Activated naive CD8-positive, alpha-beta T cell treated with anti-CD3 and anti-CD28 coated beads for 36 hours (primary cell): Measurements from ENCODE around the gene SCFD2. TPM values are rescaled to one million over a fixed set of nuclear protein-coding genes. Genes with fewer than 3 reads are reported as not detected.
"Not testable (repeated sequence)": the region's sequence is repeated elsewhere in the genome, so short reads cannot be mapped to it uniquely, and the experiment has no call there.

ENCODE experiments used
- DNase-seq: peaks from one replicate; pipeline ENCODE4 v3.0.0; 2021
- H3K27ac Mint-ChIP-seq: one replicate; pipeline ENCODE4 v1.8.0; 2022; ENCODE audit warnings: mild to moderate bottlenecking, moderate library complexity, mixed read lengths
- H3K27me3 Mint-ChIP-seq: one replicate; pipeline ENCODE4 v1.8.0; 2022; ENCODE audit warnings: mild to moderate bottlenecking, mixed read lengths
- H3K36me3 Mint-ChIP-seq: one replicate; pipeline ENCODE4 v1.8.0; 2021; ENCODE audit warnings: mild to moderate bottlenecking, mixed read lengths
- H3K4me1 Mint-ChIP-seq: one replicate; pipeline ENCODE4 v1.8.0; 2021; ENCODE audit warnings: mixed read lengths
- H3K4me3 Mint-ChIP-seq: one replicate; pipeline ENCODE4 v1.8.0; 2022; ENCODE audit warnings: mild to moderate bottlenecking, moderate library complexity, mixed read lengths
- H3K9me3 Mint-ChIP-seq: one replicate; pipeline ENCODE4 v1.8.0; 2022; ENCODE audit warnings: mixed read lengths
- total RNA-seq, 2 experiments: library from RNA; stranded (reverse); gene quantifications; one replicate each; pipeline ENCODE4 v1.2.3, GENCODE V29; 2021

Gene SCFD2
- total RNA-seq, 2 experiments from 2014 or later = 21.9 to 23.7 TPM

DNA sequence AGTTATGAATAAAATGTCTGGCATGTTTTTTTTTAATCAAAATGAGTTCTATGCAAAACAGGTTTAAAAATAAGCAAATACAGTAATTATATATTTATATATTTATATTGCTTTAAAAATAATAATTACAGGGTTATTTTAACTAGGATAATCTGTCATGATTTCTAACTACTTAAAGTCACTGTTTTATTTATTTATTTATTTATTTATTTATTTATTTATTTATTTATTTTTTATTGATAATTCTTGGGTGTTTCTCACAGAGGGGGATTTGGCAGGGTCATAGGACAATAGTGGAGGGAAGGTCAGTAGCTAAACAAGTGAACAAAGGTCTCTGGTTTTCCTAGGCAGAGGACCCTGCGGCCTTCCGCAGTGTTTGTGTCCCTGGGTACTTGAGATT is 129.2 kb downstream of the SCFD2 start:
- not testable (repeated sequence) for H3K9me3 Mint-ChIP-seq, H3K4me3 Mint-ChIP-seq, H3K27me3 Mint-ChIP-seq, DNase-seq, H3K27ac Mint-ChIP-seq, H3K4me1 Mint-ChIP-seq
- H3K36me3 Mint-ChIP-seq = peaks cover 30% of the 10 kb centered on the region

GRCh38 chr4:53235547-53235946 is 130.3 kb downstream of the SCFD2 start:
- Mint-ChIP-seq H3K27me3 (no peaks in the 10 kb centered on the region), H3K4me1 (peaks cover 4% of the 10 kb centered on the region), H3K9me3 (no peaks in the 10 kb centered on the region), H3K27ac (no peak overlapping the region), H3K4me3 (no peak overlapping the region), H3K36me3 (peaks cover 26% of the 10 kb centered on the region)
- DNase-seq = no peak

- Mint-ChIP-seq H3K36me3 (peaks cover 20% of the 10 kb centered on the region), H3K27ac (no peak overlapping the region), H3K4me1 (peaks cover 4% of the 10 kb centered on the region), H3K9me3 (no peaks in the 10 kb centered on the region), H3K27me3 (no peaks in the 10 kb centered on the region), H3K4me3 (no peak overlapping the region)
- DNase-seq = no peak
These were observed 131.2 kb downstream of the SCFD2 start for GRCh38 chr4:53234669-53235068.

- no peaks in the 10 kb centered on the region for H3K9me3 Mint-ChIP-seq
- peaks cover 15% of the 10 kb centered on the region for H3K36me3 Mint-ChIP-seq
- no peak overlapping the region for H3K4me3 Mint-ChIP-seq
- H3K4me1 Mint-ChIP-seq = peaks cover 4% of the 10 kb centered on the region
- no peaks in the 10 kb centered on the region for H3K27me3 Mint-ChIP-seq
- DNase-seq = no peak
- H3K27ac Mint-ChIP-seq = no peak overlapping the region
These were observed 131.8 kb downstream of the SCFD2 start for GRCh38 chr4:53234111-53234510.

- peaks cover 15% of the 10 kb centered on the region for H3K36me3 Mint-ChIP-seq
- no peak overlapping the region for H3K27ac Mint-ChIP-seq
- no peak overlapping the region for H3K4me3 Mint-ChIP-seq
- H3K9me3 Mint-ChIP-seq = no peaks in the 10 kb centered on the region
- peaks cover 4% of the 10 kb centered on the region for H3K4me1 Mint-ChIP-seq
- DNase-seq = no peak
- H3K27me3 Mint-ChIP-seq = no peaks in the 10 kb centered on the region
These were observed 132.6 kb downstream of the SCFD2 start for GRCh38 chr4:53233114-53233795.

- no peak for DNase-seq
- peaks cover 4% of the 10 kb centered on the region for H3K4me1 Mint-ChIP-seq
- H3K27ac Mint-ChIP-seq = no peak overlapping the region
- no peak overlapping the region for H3K4me3 Mint-ChIP-seq
- peaks cover 18% of the 10 kb centered on the region for H3K36me3 Mint-ChIP-seq
- H3K27me3 Mint-ChIP-seq = no peaks in the 10 kb centered on the region
- no peaks in the 10 kb centered on the region for H3K9me3 Mint-ChIP-seq
These were observed 133.5 kb downstream of the SCFD2 start for GRCh38 chr4:53232371-53232770.

DNA sequence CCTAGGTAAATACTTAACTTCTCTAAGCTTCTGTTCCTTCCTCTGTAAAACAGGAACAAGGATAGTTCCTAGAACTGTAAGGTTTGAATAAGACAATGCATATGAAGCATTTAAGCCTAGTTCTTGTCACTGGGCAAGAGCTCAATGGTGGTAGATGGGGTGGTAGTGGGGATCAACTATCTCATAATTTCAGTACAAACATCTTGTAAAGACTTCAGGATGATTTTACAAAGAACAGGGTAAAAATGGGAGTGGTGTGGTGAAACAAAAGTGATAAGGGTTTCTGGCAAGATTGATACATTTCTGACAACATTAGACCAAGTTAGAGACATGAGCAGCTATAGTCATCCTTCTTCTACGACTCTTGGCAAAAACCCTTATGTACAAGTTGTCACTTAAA is 137.8 kb downstream of the SCFD2 start:
- no peaks in the 10 kb centered on the region for H3K27me3 Mint-ChIP-seq
- no peak for DNase-seq
- no peak overlapping the region for H3K4me3 Mint-ChIP-seq
- H3K4me1 Mint-ChIP-seq = no peaks in the 10 kb centered on the region
- peaks cover 2% of the 10 kb centered on the region for H3K9me3 Mint-ChIP-seq
- no peak overlapping the region for H3K27ac Mint-ChIP-seq
- peaks cover 16% of the 10 kb centered on the region for H3K36me3 Mint-ChIP-seq

- DNase-seq = no peak
- H3K27ac Mint-ChIP-seq = no peak overlapping the region
- no peak overlapping the region for H3K4me3 Mint-ChIP-seq
- H3K36me3 Mint-ChIP-seq = peaks cover 16% of the 10 kb centered on the region
- H3K4me1 Mint-ChIP-seq = no peaks in the 10 kb centered on the region
- H3K9me3 Mint-ChIP-seq = peaks cover 2% of the 10 kb centered on the region
- no peaks in the 10 kb centered on the region for H3K27me3 Mint-ChIP-seq
These were observed 138.4 kb downstream of the SCFD2 start for GRCh38 chr4:53227451-53227850.

GRCh38 chr4:53221832-53222480 is 143.9 kb downstream of the SCFD2 start:
- Mint-ChIP-seq H3K27ac (no peak overlapping the region), H3K9me3 (peaks cover 5% of the 10 kb centered on the region)
- DNase-seq = no peak

GRCh38 chr4:53219148-53219547 is 146.7 kb downstream of the SCFD2 start:
- not testable (repeated sequence) for H3K27ac Mint-ChIP-seq, H3K4me3 Mint-ChIP-seq, H3K27me3 Mint-ChIP-seq, H3K4me1 Mint-ChIP-seq, DNase-seq
- Mint-ChIP-seq H3K36me3 (peaks cover 52% of the 10 kb centered on the region), H3K9me3 (peaks cover 10% of the 10 kb centered on the region)

More at GRCh38 chr4:53221832-53222480, 143.9 kb downstream of the SCFD2 start:
- Mint-ChIP-seq H3K4me3 (no peak overlapping the region), H3K4me1 (no peaks in the 10 kb centered on the region), H3K27me3 (no peaks in the 10 kb centered on the region), H3K36me3 (peaks cover 42% of the 10 kb centered on the region)

GRCh38 chr4:53208753-53209152 is 157.1 kb downstream of the SCFD2 start:
- DNase-seq = no peak
- no peaks in the 10 kb centered on the region for H3K27me3 Mint-ChIP-seq
- no peak overlapping the region for H3K4me3 Mint-ChIP-seq
- H3K27ac Mint-ChIP-seq = no peak overlapping the region
- peaks cover 25% of the 10 kb centered on the region for H3K36me3 Mint-ChIP-seq
- H3K4me1 Mint-ChIP-seq = peaks cover 3% of the 10 kb centered on the region
- H3K9me3 Mint-ChIP-seq = peaks cover 2% of the 10 kb centered on the region

DNA sequence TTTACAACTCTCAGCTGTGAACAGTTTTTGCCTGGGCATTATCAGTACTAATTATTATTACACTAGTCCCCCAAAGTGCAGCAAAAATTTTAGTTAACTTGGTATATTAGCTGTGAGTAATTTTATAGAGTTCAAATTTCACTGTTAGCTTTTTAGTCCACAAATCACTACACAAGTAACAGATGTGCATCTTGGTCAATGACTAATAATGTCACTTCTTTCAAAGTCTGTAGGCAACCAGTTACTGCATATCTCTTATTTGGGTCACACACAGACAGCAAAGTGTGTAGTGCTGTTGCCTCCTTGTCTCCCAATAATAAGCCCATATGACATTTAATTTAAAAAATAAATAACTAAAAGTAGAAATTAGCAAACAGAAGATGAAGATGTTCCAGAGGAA is 159.9 kb downstream of the SCFD2 start:
- H3K27me3 Mint-ChIP-seq = no peaks in the 10 kb centered on the region
- H3K4me3 Mint-ChIP-seq = no peak overlapping the region
- DNase-seq = no peak
- H3K9me3 Mint-ChIP-seq = peaks cover 2% of the 10 kb centered on the region
- peaks cover 24% of the 10 kb centered on the region for H3K36me3 Mint-ChIP-seq
- no peak overlapping the region for H3K27ac Mint-ChIP-seq
- peaks cover 3% of the 10 kb centered on the region for H3K4me1 Mint-ChIP-seq

- no peak for DNase-seq
- Mint-ChIP-seq H3K27me3 (no peaks in the 10 kb centered on the region), H3K4me3 (no peak overlapping the region), H3K9me3 (no peaks in the 10 kb centered on the region), H3K4me1 (no peaks in the 10 kb centered on the region), H3K27ac (no peak overlapping the region), H3K36me3 (peaks cover 11% of the 10 kb centered on the region)
These were observed 166.5 kb downstream of the SCFD2 start for GRCh38 chr4:53199356-53199755.

DNA sequence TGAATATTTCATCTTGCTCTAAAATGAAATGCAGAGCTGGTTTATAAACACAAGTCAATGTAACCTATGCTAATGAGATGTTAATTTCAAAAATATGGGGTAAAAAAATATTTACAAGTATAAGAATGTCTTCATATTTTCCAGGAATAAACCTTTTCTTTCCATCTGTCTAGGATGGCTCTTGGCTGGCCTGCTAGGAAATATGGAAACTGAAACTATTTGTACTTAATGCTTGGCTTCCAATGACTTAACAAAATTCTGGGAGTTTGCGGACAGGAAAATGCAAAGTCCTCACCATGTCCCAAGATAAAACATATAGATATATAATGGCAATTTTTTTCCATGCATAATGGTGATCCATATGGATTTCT is 168.1 kb downstream of the SCFD2 start:
- no peak for DNase-seq
- Mint-ChIP-seq H3K27ac (no peak overlapping the region), H3K27me3 (no peaks in the 10 kb centered on the region), H3K36me3 (peaks cover under 1% of the 10 kb centered on the region), H3K9me3 (no peaks in the 10 kb centered on the region), H3K4me3 (no peak overlapping the region), H3K4me1 (no peaks in the 10 kb centered on the region)

GRCh38 chr4:53196882-53197771 is 168.7 kb downstream of the SCFD2 start:
- Mint-ChIP-seq H3K9me3 (no peaks in the 10 kb centered on the region), H3K27ac (no peak overlapping the region), H3K4me1 (no peaks in the 10 kb centered on the region), H3K36me3 (no peaks in the 10 kb centered on the region), H3K4me3 (no peak overlapping the region), H3K27me3 (no peaks in the 10 kb centered on the region)
- DNase-seq = no peak
